DND-41 (cell line): ENCODE data around the gene UNC5C.

ENCODE experiments used
- ATAC-seq: fragments of 200-7000 bp; cut with Tn5 transposase; 3 replicates; pipeline ENCODE4 v1.9.1; 2021; ENCODE audit warnings: low read depth; ENCODE audit not compliant: insufficient read depth
- DNase-seq: peaks from one replicate; pipeline ENCODE4 v3.0.0-alpha.2; 2020
- H2AFZ ChIP-seq: 2 replicates; pipeline ENCODE4 v1.6.0; 2012; ENCODE audit warnings: low read depth, low read length
- H3K27ac ChIP-seq: 2 replicates; pipeline ENCODE4 v1.5.1; 2012; ENCODE audit warnings: low read length, inconsistent platforms
- H3K27me3 ChIP-seq: fragments of 200-600 bp; sonication (generic); 2 replicates; pipeline ENCODE4 v1.6.0; 2012; ENCODE audit warnings: low read length, mild to moderate bottlenecking, inconsistent platforms; ENCODE audit not compliant: insufficient read depth, poor library complexity
- H3K36me3 ChIP-seq: 2 replicates; pipeline ENCODE4 v1.5.1; 2012; ENCODE audit warnings: low read length, inconsistent platforms; ENCODE audit not compliant: insufficient read depth
- H3K4me1 ChIP-seq: 2 replicates; pipeline ENCODE4 v1.5.1; 2012; ENCODE audit warnings: mild to moderate bottlenecking, low read length; ENCODE audit not compliant: insufficient read depth
- H3K4me2 ChIP-seq: 2 replicates; pipeline ENCODE4 v1.6.0; 2012; ENCODE audit warnings: mild to moderate bottlenecking, moderate library complexity, low read length, inconsistent platforms; ENCODE audit not compliant: insufficient read depth
- H3K4me3 ChIP-seq, 2 experiments: fragments of 200-600 bp in 1 of 2; shearing (Covaris generic) in 1 of 2; 2 replicates each; pipeline ENCODE4 v1.5.1; 2012 to 2016; ENCODE audit warnings: inconsistent platforms in 2 of 2, low read length in 2 of 2, mild to moderate bottlenecking in 2 of 2, low read depth in 1 of 2, moderate library complexity in 1 of 2
- H3K79me2 ChIP-seq: 2 replicates; pipeline ENCODE4 v1.6.0; 2012; ENCODE audit warnings: low read length, inconsistent platforms; ENCODE audit not compliant: insufficient read depth
- H3K9ac ChIP-seq: 2 replicates; pipeline ENCODE4 v1.6.0; 2012; ENCODE audit warnings: low read depth, mild to moderate bottlenecking, inconsistent platforms, low read length, moderate library complexity
- H3K9me3 ChIP-seq: 2 replicates; pipeline ENCODE4 v1.5.1; 2012; ENCODE audit warnings: low read length, moderate library complexity, mild to moderate bottlenecking, inconsistent platforms; ENCODE audit not compliant: insufficient read depth, severe bottlenecking
- H4K20me1 ChIP-seq: 2 replicates; pipeline ENCODE4 v1.6.0; 2012; ENCODE audit warnings: low read length; ENCODE audit not compliant: insufficient read depth
- EZH2 ChIP-seq: IDR thresholded peaks from 3 replicates; pipeline ENCODE4 v1.6.1; 2012; ENCODE audit warnings: borderline replicate concordance, low read depth, mild to moderate bottlenecking, moderate library complexity, low read length, inconsistent platforms; ENCODE audit not compliant: severe bottlenecking
- TF ChIP-seq, protein P1 (sequence below): IDR thresholded peaks from 2 replicates; pipeline ENCODE4 v1.5.1; 2012; ENCODE audit warnings: borderline replicate concordance, low read length, moderate library complexity, mild to moderate bottlenecking; ENCODE audit not compliant: poor library complexity, severe bottlenecking; ENCODE audit errors: extremely low read depth

UNC5C gene

DNA sequence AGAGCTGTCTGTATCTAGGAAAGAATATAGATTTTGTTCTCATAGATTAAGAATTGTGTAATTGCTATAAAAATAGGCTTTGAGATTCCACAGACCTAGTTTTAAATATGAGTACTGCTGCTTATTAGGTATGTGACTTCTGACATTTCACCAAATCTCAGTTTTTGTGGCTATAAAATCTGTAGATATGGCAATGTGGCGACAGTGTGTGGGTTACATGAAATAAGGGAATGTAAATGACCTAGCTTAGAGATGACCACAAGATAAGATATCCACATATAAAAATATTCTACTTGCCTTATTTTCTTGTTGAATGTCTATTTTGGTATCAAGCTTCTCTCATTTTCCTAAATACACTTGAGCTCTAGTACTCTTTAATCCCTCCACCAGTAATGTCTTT, 193.8 kb downstream of the UNC5C start:
- TF ChIP-seq EZH2: no peak
- TF ChIP-seq, protein P1, sequence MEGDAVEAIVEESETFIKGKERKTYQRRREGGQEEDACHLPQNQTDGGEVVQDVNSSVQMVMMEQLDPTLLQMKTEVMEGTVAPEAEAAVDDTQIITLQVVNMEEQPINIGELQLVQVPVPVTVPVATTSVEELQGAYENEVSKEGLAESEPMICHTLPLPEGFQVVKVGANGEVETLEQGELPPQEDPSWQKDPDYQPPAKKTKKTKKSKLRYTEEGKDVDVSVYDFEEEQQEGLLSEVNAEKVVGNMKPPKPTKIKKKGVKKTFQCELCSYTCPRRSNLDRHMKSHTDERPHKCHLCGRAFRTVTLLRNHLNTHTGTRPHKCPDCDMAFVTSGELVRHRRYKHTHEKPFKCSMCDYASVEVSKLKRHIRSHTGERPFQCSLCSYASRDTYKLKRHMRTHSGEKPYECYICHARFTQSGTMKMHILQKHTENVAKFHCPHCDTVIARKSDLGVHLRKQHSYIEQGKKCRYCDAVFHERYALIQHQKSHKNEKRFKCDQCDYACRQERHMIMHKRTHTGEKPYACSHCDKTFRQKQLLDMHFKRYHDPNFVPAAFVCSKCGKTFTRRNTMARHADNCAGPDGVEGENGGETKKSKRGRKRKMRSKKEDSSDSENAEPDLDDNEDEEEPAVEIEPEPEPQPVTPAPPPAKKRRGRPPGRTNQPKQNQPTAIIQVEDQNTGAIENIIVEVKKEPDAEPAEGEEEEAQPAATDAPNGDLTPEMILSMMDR: no peak

GRCh38 chr4:95348418-95348817, 200.4 kb downstream of the UNC5C start:
- no peak for DNase-seq
- no peaks in the 10 kb centered on the region for H4K20me1 ChIP-seq
- peaks cover 10% of the 10 kb centered on the region for H3K9me3 ChIP-seq
- no peak overlapping the region for H2AFZ ChIP-seq
- no peaks in the 10 kb centered on the region for H3K36me3 ChIP-seq
- TF ChIP-seq, protein P1: no peak
- no peak for TF ChIP-seq EZH2
- H3K79me2 ChIP-seq: no peaks in the 10 kb centered on the region
- H3K27ac ChIP-seq: no peak overlapping the region
- no peak for ATAC-seq
- H3K4me3 ChIP-seq: no peak overlapping the region
- no peaks in the 10 kb centered on the region for H3K27me3 ChIP-seq
- no peak overlapping the region for H3K9ac ChIP-seq
- no peak overlapping the region for H3K4me2 ChIP-seq
- no peaks in the 10 kb centered on the region for H3K4me1 ChIP-seq

More for the DNA sequence above, 193.8 kb downstream of the UNC5C start:
- Histone ChIP-seq H4K20me1 (no peaks in the 10 kb centered on the region), H3K27me3 (no peaks in the 10 kb centered on the region), H3K36me3 (no peaks in the 10 kb centered on the region), H3K4me2 (no peak overlapping the region), H3K9me3 (no peaks in the 10 kb centered on the region), H3K4me1 (no peaks in the 10 kb centered on the region), H3K79me2 (no peaks in the 10 kb centered on the region), H3K9ac (no peak overlapping the region), H2AFZ (no peak overlapping the region), H3K4me3 (no peak overlapping the region), H3K27ac (no peak overlapping the region)
- ATAC-seq: no peak
- no peak for DNase-seq

DNA sequence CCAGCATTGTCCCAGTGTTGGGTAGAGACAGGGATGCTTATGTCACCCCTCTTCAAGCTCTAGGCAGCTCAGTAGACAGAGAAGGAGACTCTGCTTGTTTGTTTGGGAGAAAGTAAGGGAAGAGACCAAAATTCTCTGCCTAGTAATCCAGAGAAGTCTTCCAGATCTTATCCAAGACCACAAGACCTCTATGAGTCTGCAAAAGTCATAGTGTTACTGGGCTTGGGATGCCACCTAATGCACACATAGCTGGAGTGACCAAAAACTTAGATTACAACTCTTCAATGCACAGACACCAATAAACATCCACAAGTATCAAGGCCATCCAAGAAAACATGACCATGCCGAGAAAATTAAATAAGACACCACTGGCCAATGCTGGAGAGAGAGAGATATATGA, 205.5 kb downstream of the UNC5C start:
- H3K9ac ChIP-seq: no peak overlapping the region
- no peaks in the 10 kb centered on the region for H3K27me3 ChIP-seq
- H3K9me3 ChIP-seq: peaks cover 10% of the 10 kb centered on the region
- no peak for ATAC-seq
- DNase-seq: no peak
- no peak overlapping the region for H3K4me2 ChIP-seq
- H3K27ac ChIP-seq: no peak overlapping the region
- no peak overlapping the region for H3K4me3 ChIP-seq
- H3K4me1 ChIP-seq: no peaks in the 10 kb centered on the region
- TF ChIP-seq, protein P1: no peak
- TF ChIP-seq EZH2: no peak
- H4K20me1 ChIP-seq: no peaks in the 10 kb centered on the region
- H2AFZ ChIP-seq: no peak overlapping the region
- no peaks in the 10 kb centered on the region for H3K36me3 ChIP-seq
- no peaks in the 10 kb centered on the region for H3K79me2 ChIP-seq

- Histone ChIP-seq H3K27ac (no peak overlapping the region), H3K4me1 (no peaks in the 10 kb centered on the region), H3K9ac (no peak overlapping the region), H3K27me3 (no peaks in the 10 kb centered on the region), H3K4me2 (no peak overlapping the region), H3K9me3 (peaks cover under 1% of the 10 kb centered on the region), H2AFZ (no peak overlapping the region), H3K79me2 (no peaks in the 10 kb centered on the region), H4K20me1 (no peaks in the 10 kb centered on the region), H3K4me3 (no peak overlapping the region), H3K36me3 (no peaks in the 10 kb centered on the region)
- TF ChIP-seq, protein P1: no peak
- DNase-seq (no peak), ATAC-seq (no peak)
These were observed 208.6 kb downstream of the UNC5C start for GRCh38 chr4:95340191-95340590.
